ENCODE results near the gene DTNBP1. TPM values are rescaled to one million over a fixed set of nuclear protein-coding genes. Genes with fewer than 3 reads are reported as not detected.

Gene DTNBP1
- total RNA-seq, 1 donor, result 2.2 TPM

- no peak overlapping the region for H3K4me3 ChIP-seq (ENCODE audit: low read depth, low read length)
- no peak for TF ChIP-seq CTCF (IDR thresholded peaks at IDR 0.05; ENCODE audit: insufficient read depth, low read depth, low read length)
- DNase-seq (ENCODE audit: low read depth), result no peak
These were observed 77.0 kb downstream of the DTNBP1 start for GRCh38 chr6:15585760-15586214.

GRCh38 chr6:15582499-15582898 is 80.3 kb downstream of the DTNBP1 start:
- TF ChIP-seq CTCF (IDR thresholded peaks at IDR 0.05; ENCODE audit: insufficient read depth, low read depth, low read length), result no peak
- H3K4me3 ChIP-seq (ENCODE audit: low read depth, low read length), result no peak overlapping the region
- no peak for DNase-seq (ENCODE audit: low read depth)

- no peak for DNase-seq (ENCODE audit: low read depth)
- TF ChIP-seq CTCF (IDR thresholded peaks at IDR 0.05; ENCODE audit: insufficient read depth, low read depth, low read length), result no peak
These were observed 81.1 kb downstream of the DTNBP1 start for GRCh38 chr6:15581751-15582150.

GRCh38 chr6:15580326-15580725 is 82.5 kb downstream of the DTNBP1 start:
- TF ChIP-seq CTCF (IDR thresholded peaks at IDR 0.05; ENCODE audit: insufficient read depth, low read depth, low read length), result no peak

More at GRCh38 chr6:15581751-15582150, 81.1 kb downstream of the DTNBP1 start:
- no peak overlapping the region for H3K4me3 ChIP-seq (ENCODE audit: low read depth, low read length)

GRCh38 chr6:15578716-15579391 is 84.0 kb downstream of the DTNBP1 start:
- H3K4me3 ChIP-seq (ENCODE audit: low read depth, low read length), result no peak overlapping the region
- no peak for DNase-seq (ENCODE audit: low read depth)
- no peak for TF ChIP-seq CTCF (IDR thresholded peaks at IDR 0.05; ENCODE audit: insufficient read depth, low read depth, low read length)

More at GRCh38 chr6:15580326-15580725, 82.5 kb downstream of the DTNBP1 start:
- no peak for DNase-seq (ENCODE audit: low read depth)
- H3K4me3 ChIP-seq (ENCODE audit: low read depth, low read length), result no peak overlapping the region

GRCh38 chr6:15577550-15578171 is 85.2 kb downstream of the DTNBP1 start:
- no peak for TF ChIP-seq CTCF (IDR thresholded peaks at IDR 0.05; ENCODE audit: insufficient read depth, low read depth, low read length)
- no peak for DNase-seq (ENCODE audit: low read depth)

More at GRCh38 chr6:15577550-15578171, 85.2 kb downstream of the DTNBP1 start:
- H3K4me3 ChIP-seq (ENCODE audit: low read depth, low read length), result no peak overlapping the region
